Stimulated activated CD4-positive, alpha-beta T cell treated with anti-CD3 and anti-CD28 coated beads, Interleukin-15, amount 100 ng/mL, for 1 hour (primary cell): ENCODE results near the gene ZSWIM1.
A peak's percentile ranks its signal among the peaks of the same experiment; 100 is the strongest.

Experiments
- DNase-seq, 2 donors: peaks; one replicate each; pipeline ENCODE4 v3.0.0-alpha.2; 2020; ENCODE audit warnings: low read depth in 1 of 2, low spot score in 1 of 2

ZSWIM1 gene

GRCh38 chr20:45880988-45881788 lies at the start of gene ZSWIM1:
Gene ZSWIM1 (plus strand): TSS chr20:45881227. CDS start chr20:45882593, 1,366 bp downstream.
- DNase-seq, result peak; percentile 94 to 98

GRCh38 chr20:45832619-45833018 lies 48.4 kb upstream of the ZSWIM1 start:
- DNase-seq, result no peak

GRCh38 chr20:45833030-45833882 lies 47.8 kb upstream of the ZSWIM1 start, which contains the start of gene SNX21:
Gene SNX21 (plus strand): TSS chr20:45833799. CDS start chr20:45833920, 121 bp downstream.
- peak in 1 of 2 donors; percentile 12 for DNase-seq

GRCh38 chr20:45833883-45834796 lies 46.9 kb upstream of the ZSWIM1 start:
- peak; percentile 15 to 43 for DNase-seq

- DNase-seq, result no peak
Measured at GRCh38 chr20:45834797-45835161, 46.2 kb upstream of the ZSWIM1 start.

GRCh38 chr20:45835329-45835765 lies 45.7 kb upstream of the ZSWIM1 start:
- DNase-seq, result no peak

GRCh38 chr20:45835825-45836224 lies 45.2 kb upstream of the ZSWIM1 start:
- DNase-seq, result no peak

- no peak for DNase-seq
Measured at GRCh38 chr20:45836841-45837240, 44.2 kb upstream of the ZSWIM1 start.

- DNase-seq, result no peak
Measured at GRCh38 chr20:45840700-45841198, 40.3 kb upstream of the ZSWIM1 start.

- DNase-seq, result no peak
Measured at GRCh38 chr20:45841407-45842129, 39.5 kb upstream of the ZSWIM1 start.

GRCh38 chr20:45842169-45842812 lies 38.7 kb upstream of the ZSWIM1 start:
- DNase-seq, result no peak

GRCh38 chr20:45843506-45843905 lies 37.5 kb upstream of the ZSWIM1 start:
- no peak for DNase-seq

GRCh38 chr20:45845452-45845851 lies 35.6 kb upstream of the ZSWIM1 start:
- no peak for DNase-seq

GRCh38 chr20:45848421-45848820 lies 32.6 kb upstream of the ZSWIM1 start:
- no peak for DNase-seq

GRCh38 chr20:45848969-45849582 lies 32.0 kb upstream of the ZSWIM1 start:
- DNase-seq, result no peak

GRCh38 chr20:45850238-45850637 lies 30.8 kb upstream of the ZSWIM1 start:
- no peak for DNase-seq

GRCh38 chr20:45850926-45851325 lies 30.1 kb upstream of the ZSWIM1 start:
- no peak for DNase-seq

GRCh38 chr20:45851501-45851900 lies 29.5 kb upstream of the ZSWIM1 start:
- DNase-seq, result no peak

- no peak for DNase-seq
Measured at GRCh38 chr20:45852326-45852725, 28.7 kb upstream of the ZSWIM1 start.
